ENCODE data around the gene PSMG1. TPM values are rescaled to one million over a fixed set of nuclear protein-coding genes. Genes with fewer than 3 reads are reported as not detected.

The PSMG1 gene
- total RNA-seq, 1 experiment from 2014 or later = 78.8 TPM

GRCh38 chr21:39181205-39181818, 1.9 kb downstream of the PSMG1 start:
- Histone ChIP-seq H3K27me3 (ENCODE audit: insufficient read depth, low read length) (no peaks in the 10 kb centered on the region), H4K8ac (replicated peaks; ENCODE audit: insufficient read length, low read depth, low read length) (no peak overlapping the region), H3K4ac (ENCODE audit: low read depth, low read length) (no peak overlapping the region), H4K5ac (ENCODE audit: insufficient read length, low read depth, low read length) (no peak overlapping the region), H3K56ac (ENCODE audit: insufficient read length, low read depth, low read length) (no peak overlapping the region), H2BK5ac (ENCODE audit: insufficient read length, low read length) (no peak overlapping the region), H2BK12ac (ENCODE audit: insufficient read length, low read depth, low read length) (no peak overlapping the region), H3K79me2 (ENCODE audit: insufficient read depth, low read length) (no peaks in the 10 kb centered on the region), H3K4me2 (ENCODE audit: insufficient read depth, insufficient read length, low read length) (no peak overlapping the region), H3K27ac (ENCODE audit: insufficient read length, low read depth, low read length) (no peak overlapping the region), H3K9me3 (ENCODE audit: control insufficient read depth, low read depth, low read length) (no peaks in the 10 kb centered on the region), H2BK15ac (ENCODE audit: low read depth, low read length) (no peak overlapping the region), H2BK120ac (ENCODE audit: low read depth, low read length, poor library complexity, severe bottlenecking) (no peak overlapping the region), H2BK20ac (ENCODE audit: low read depth, low read length, poor library complexity, severe bottlenecking) (no peak overlapping the region), H3K79me1 (ENCODE audit: insufficient read depth, low read depth, low read length, poor library complexity, severe bottlenecking) (no peaks in the 10 kb centered on the region), H3K18ac (ENCODE audit: insufficient read length, low read depth, low read length) (no peak overlapping the region), H2AK5ac (ENCODE audit: insufficient read length, low read length) (no peak overlapping the region), H4K20me1 (ENCODE audit: control insufficient read depth, insufficient read depth, insufficient read length) (no peaks in the 10 kb centered on the region), H3K4me1 (ENCODE audit: insufficient read depth, low read length) (0 out of 2 replicates have a peak, but pooled peaks cover 3% of the 10 kb centered on the region), H3K23me2 (ENCODE audit: insufficient read length, low read depth, low read length, poor library complexity, severe bottlenecking) (peaks cover 7% of the 10 kb centered on the region), H3K9ac (ENCODE audit: extremely low read depth, insufficient read length, low read length) (no peak overlapping the region), H3T11ph (ENCODE audit: low read length) (no peak overlapping the region), H3K14ac (ENCODE audit: insufficient read depth, low read length) (no peak overlapping the region), H2AFZ (ENCODE audit: low read length) (no peak overlapping the region), H3K23ac (ENCODE audit: insufficient read length, low read depth, low read length) (no peak overlapping the region), H4K91ac (ENCODE audit: insufficient read length, low read depth, low read length) (no peak overlapping the region)
- H3K4me1 Mint-ChIP-seq = peaks cover 26 to 28% of the 10 kb centered on the region in 2 experiments
- DNase-seq = no peak
- H3K27ac Mint-ChIP-seq = no peak overlapping the region
- H3K9me3 Mint-ChIP-seq = no peaks in the 10 kb centered on the region
- no CpG with 5 or more reads among the region's 4 CpGs for WGBS (ENCODE audit: extremely low coverage, insufficient read length, low lambda C conversion rate)
- H3K4me3 Mint-ChIP-seq = peak overlapping the region; percentile 94 to 96
- no peak for TF ChIP-seq CTCF (conservative IDR thresholded peaks at IDR 0.05)
- no peaks in the 10 kb centered on the region; the same call in 1 of the 2 replicates for H3K27me3 Mint-ChIP-seq (ENCODE audit: low read depth)
- H3K36me3 Mint-ChIP-seq (ENCODE audit: insufficient read depth in 1 of 3, low read depth in 3 of 3) = peaks cover 21 to 33% (median 28%) of the 10 kb centered on the region in 3 experiments; a peak in 6 of 7 replicates

Data from H9 (cell line).